ENCODE results near the gene TMEM269.

DNA sequence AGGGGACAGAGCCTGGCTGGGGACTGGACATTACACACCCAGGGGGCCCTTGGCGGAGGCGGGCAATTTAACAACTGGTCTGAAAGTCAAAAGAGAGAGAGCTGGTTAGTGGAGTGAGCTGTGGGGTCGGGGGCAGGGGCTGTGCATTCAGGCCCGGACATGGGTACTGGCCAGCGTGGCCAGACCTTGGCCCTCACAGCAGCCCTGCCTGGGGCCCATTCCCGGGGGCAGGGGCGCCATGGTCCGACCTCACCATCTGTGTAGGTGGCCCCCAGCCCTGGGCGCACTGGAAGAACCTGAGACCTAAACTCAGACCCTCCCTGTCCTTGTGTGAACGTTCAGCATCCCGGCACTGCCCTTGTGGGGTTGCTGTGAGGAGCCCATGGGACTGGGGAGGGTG lies 49.7 kb upstream of the TMEM269 start:
- TF ChIP-seq, protein P1, sequence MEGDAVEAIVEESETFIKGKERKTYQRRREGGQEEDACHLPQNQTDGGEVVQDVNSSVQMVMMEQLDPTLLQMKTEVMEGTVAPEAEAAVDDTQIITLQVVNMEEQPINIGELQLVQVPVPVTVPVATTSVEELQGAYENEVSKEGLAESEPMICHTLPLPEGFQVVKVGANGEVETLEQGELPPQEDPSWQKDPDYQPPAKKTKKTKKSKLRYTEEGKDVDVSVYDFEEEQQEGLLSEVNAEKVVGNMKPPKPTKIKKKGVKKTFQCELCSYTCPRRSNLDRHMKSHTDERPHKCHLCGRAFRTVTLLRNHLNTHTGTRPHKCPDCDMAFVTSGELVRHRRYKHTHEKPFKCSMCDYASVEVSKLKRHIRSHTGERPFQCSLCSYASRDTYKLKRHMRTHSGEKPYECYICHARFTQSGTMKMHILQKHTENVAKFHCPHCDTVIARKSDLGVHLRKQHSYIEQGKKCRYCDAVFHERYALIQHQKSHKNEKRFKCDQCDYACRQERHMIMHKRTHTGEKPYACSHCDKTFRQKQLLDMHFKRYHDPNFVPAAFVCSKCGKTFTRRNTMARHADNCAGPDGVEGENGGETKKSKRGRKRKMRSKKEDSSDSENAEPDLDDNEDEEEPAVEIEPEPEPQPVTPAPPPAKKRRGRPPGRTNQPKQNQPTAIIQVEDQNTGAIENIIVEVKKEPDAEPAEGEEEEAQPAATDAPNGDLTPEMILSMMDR (conservative IDR thresholded peaks at IDR 0.05; ENCODE audit: low read depth, low read length): no peak
- TF ChIP-seq EZH2 (IDR thresholded peaks at IDR 0.05; ENCODE audit: low read length, unreplicated experiment): no peak
